GM21526 (cell line): ENCODE results near the gene SEC61A2.

Experiments
- ATAC-seq: cut with Tn5 transposase; IDR thresholded peaks from one replicate; pipeline ENCODE4 v1.9.1; 2021; ENCODE audit warnings: moderate library complexity; ENCODE audit not compliant: unreplicated experiment, low FRiP score

The SEC61A2 gene

DNA sequence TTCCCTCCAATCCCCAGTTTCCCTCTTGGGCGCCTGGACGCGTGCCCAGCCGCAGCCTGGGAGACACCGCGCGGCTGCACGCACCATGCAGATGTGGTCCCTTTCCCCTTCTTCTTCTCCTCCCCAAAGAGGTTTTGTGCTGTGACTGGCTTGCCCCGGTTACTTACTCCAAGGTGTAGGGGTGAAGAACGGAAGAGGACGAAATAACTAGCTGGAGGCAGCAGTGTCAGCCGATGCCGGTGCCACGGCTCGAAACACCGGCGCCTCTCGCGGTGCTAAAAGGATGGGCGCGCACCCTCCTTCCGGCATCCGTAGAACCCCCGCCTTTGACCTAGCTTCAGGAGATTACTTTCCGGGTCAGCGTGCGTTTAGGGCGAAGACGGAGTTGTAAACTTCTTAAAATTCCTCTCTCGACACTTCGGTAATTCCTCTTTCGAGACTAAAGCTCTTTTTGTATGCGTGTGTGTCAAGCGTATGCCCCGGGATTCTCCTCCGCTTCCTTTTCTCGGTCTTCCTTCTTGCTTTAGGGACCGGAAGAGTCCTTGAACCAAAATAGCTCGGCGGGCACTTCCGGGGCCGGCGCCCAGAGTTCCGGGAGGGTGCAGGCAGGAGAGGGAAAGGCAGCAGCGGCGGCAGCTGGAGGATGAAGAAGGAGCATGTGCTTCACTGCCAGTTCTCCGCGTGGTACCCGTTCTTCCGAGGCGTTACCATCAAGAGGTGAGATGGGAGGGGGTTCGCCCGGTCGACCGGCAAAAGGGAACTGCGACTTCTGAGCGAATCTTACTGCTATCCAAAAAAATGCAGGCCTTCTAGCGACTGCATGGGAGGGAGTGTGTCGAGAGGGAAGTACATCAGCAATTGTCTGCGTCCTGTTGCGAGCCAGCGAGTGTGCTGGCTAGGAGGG, 66.4 kb downstream of the SEC61A2 start, which contains the start of the genes CDC123 and NUDT5:
Gene CDC123, plus strand, starts transcription at position 586 of the 904 bp plus-strand sequence. Its CDS starts 58 bp downstream, at position 644.
Gene NUDT5, minus strand, starts transcription at position 289 of the 904 bp plus-strand sequence. CDS start 9,600 bp downstream, outside the sequence.
- ATAC-seq: peak; percentile 84

- ATAC-seq: no peak
Observed at GRCh38 chr10:12196531-12197211, 67.2 kb downstream of the SEC61A2 start.

GRCh38 chr10:12198156-12198555, 68.7 kb downstream of the SEC61A2 start:
- no peak for ATAC-seq

DNA sequence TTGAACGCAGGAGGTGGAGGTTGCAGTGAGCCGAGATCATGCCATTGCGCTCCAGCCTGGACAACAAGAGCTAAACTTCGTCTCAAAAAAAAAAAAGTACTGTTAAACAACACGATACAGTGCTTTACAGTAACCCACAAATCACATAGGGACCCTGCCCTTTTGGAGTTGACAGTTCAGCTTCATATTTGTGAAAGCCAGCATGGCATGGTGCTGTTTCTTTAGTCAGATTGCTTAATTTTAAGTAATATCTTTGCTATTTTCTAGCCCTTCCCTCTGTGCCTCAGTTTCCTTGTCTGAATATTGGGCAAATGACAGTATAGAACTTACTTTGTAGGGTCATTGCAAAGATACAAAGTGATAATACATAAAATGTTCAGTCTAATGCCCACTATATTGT, 71.4 kb downstream of the SEC61A2 start:
- no peak for ATAC-seq

DNA sequence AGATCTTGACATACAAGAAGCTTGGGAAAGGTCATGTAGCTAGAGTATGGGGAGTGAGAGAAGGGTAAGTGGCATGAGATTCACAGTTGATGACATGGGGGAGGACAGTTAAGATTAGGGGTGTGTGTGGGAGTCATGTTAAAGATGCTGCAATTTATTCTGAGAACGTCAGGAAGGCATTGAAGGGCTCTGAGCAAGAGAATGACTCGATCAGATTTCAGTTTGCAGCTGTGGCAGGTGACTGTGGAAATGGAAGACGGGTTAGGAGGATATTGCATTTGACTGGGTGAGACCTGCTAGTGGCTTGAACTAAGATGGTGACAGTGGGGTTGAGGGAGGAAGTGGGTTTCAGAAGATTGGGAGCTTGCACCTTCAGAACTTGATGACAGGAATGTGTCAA, 72.1 kb downstream of the SEC61A2 start:
- no peak for ATAC-seq

GRCh38 chr10:12202226-12202625, 72.7 kb downstream of the SEC61A2 start:
- ATAC-seq: no peak

GRCh38 chr10:12205082-12205481, 75.6 kb downstream of the SEC61A2 start:
- no peak for ATAC-seq

DNA sequence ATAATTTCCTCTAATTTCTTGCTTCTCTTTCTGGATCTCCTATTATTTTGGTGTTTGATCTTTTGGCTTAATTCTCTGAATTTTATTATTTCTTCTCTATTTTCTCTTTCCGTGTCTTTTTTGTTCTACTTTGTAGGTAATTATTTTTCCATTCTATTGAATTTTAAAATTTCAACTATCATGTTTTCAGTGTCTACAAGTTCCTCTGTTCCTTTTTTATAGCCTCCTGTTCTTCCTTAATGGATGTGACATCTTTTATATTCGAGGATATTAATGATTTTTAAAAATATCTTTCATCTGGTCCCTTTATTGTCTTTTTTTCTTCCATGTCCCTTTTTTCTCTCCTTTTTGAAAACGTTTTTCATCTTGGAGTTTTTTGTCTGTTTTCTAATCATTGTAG, 77.6 kb downstream of the SEC61A2 start:
- no peak for ATAC-seq

DNA sequence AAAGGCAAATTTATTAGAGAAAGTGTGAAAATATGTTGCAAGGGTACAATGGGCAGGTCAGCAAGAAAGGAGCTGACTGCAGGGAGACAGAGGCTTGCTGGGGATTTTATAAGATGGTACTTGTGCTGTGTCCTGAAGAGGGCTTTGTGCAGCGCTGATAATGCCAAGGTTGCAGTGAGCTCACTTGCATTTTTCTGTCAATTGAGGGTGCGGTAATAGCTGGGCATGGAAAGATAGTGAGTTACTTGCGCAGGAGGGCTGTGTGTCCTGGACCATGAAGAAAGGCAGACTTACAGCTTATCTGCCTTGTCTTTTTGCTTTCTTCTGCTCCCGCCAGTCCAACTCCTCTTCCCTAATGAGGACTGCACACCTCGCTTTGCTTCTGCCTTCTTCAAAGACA, 79.0 kb downstream of the SEC61A2 start:
- ATAC-seq: no peak

DNA sequence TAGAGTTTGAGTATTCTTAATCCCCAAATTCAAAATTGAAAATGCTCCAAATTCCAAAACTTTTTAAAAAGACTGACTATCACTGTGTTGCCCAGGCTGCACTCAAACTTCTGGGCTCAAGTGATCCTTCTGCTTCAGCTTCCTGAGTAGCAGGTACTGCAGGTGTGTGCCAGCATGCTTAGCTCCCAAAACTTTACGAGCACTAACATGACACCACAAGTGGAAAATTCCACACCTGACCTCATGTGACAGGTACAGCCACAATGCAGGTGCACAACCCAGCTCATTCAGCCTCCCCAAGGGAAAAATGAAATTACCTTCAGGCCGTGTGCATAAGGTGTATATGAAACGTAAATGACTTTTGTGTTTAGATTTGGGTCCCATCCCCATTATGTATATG, 83.0 kb downstream of the SEC61A2 start:
- ATAC-seq: no peak

DNA sequence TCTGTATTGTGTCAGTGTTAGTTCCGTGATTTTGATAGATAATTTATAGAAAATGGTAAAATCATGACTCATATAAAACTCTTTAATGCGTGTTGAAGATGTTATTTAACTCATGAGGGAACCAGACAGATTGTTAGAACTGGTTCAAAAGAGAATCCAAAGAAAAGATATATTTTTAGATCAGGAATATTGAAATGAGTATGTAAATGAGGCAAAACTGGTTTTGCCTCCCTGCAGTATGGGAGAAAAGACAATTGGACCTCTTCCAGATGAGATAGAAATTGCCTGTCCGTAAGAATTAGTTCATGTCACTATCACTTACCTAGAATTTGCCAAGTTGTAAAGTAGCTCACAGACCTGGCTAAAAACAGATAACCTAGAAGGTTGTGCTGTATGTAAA, 84.1 kb downstream of the SEC61A2 start:
- ATAC-seq: no peak

DNA sequence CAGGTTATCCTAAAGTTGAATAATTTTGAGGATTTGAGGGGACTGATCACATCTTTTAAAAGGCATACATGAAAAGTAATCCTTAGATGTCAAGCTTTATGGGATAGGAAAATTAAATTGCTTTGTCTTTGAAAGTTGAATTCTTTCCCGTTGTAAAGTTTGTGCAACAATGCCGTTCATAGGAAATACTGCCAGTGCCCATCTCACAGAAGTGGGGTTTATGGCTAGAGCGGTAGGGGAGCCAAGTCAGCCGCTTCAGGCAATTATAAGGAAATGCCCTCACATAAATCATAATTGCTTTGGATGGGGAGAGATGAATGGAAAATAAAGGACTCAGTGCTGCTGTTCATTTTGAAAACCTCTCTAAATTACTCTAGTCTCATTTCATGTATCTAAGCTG, 84.6 kb downstream of the SEC61A2 start:
- no peak for ATAC-seq

DNA sequence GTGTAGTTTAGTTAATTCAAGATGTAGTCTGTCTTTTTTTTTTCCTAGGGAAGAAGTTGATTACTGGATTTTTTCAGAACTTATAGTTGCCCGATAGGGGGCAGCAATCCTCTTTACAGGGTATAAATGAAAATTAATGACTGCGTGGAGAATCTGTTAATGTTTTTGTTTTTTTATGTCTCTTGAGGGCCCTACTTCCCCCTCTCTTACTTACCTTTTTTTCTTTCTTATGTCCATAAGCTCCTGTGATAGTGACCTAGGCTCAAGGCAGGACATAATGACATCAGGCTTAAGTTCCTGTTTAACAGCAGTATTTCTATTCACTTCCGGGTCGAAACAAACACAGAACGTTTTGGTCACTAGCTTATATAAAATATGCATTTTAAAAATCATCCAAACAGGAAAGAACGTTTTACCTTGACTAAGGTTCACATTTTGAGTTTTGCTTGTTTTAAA, 85.3 kb downstream of the SEC61A2 start:
- no peak for ATAC-seq
